NCI-H1048 (cell line): ENCODE results near the gene ADGRG1.

ENCODE experiments used
- DNase-seq: peaks from one replicate; lab custom pipeline; 2025; lab: John Stamatoyannopoulos, UW

ADGRG1 gene

DNA sequence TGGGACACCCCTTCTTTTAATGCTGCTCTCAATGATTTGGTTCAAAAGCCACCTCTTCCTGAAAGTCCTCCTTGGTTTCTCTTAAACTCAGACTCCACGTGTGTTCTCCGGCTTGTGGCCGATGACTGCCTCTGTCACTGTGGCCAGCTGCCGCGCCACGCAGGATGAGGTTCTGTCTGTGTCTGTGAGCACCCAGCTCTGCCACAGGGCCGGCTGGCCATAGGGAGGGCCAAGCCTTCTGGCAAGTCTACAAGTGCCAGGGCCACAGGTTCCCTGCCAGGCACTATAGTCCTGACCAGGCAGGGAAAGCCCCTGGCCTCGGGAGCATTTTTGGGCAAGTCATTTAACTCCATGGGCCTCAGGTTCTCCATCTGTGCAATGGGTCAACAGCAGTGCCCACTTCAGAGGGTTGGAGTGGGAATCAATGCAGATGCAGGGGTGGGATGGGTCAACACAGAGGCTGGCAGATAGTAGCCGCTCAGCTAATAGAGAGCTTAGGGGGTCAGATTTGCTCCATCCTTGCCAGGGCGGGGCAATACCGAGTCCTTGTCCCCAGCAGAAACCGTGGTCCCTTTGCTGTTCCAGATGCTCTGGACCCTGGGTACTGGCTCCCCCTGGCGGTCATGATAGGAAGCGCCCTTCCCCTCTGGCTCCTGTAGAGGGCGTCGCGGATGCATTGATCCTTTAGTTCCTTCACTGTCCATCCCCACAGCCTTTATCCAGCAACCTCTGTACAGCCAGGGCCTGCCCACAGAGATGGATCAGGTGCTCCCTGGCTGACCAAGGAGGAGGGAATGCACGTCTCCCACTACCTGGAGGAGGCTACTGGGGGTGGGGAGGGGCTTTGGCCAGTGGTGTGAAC lies 20.4 kb downstream of the ADGRG1 start:
- DNase-seq = no peak

DNA sequence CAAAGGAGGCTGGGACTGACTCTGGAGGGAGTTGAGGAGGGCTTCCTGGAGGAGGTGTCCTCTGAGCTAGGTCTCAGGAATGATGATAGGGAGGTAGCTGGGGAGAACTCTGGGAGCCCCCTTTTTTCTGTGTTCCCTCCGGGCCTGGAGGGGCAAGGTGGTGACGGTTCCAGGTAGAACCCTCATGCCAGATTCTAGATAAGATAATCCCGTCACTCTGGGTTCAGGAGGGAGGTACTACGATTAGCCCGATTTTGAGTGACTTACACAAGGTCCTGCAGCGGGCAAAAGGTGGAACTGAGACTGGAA lies 21.0 kb downstream of the ADGRG1 start:
- no peak for DNase-seq

DNA sequence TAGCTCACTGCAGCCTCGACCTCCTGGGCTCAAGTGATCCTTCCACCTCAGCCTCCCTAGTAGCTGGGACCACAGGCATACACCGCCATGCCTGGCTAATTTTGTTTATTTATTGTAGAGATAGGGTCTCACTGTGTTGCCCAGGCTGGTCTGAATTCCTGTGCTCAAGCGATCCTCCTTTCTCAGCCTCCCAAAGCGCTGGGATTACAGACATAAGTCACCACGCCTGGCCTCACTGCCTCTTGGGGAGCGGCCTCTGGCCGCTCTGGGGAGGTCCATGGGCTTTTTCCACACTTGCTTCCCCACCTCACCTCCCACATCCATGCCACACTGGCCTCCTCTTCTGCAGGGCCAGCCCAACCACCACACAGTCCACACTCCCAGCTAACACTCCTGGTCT lies 21.4 kb downstream of the ADGRG1 start:
- DNase-seq = no peak

DNA sequence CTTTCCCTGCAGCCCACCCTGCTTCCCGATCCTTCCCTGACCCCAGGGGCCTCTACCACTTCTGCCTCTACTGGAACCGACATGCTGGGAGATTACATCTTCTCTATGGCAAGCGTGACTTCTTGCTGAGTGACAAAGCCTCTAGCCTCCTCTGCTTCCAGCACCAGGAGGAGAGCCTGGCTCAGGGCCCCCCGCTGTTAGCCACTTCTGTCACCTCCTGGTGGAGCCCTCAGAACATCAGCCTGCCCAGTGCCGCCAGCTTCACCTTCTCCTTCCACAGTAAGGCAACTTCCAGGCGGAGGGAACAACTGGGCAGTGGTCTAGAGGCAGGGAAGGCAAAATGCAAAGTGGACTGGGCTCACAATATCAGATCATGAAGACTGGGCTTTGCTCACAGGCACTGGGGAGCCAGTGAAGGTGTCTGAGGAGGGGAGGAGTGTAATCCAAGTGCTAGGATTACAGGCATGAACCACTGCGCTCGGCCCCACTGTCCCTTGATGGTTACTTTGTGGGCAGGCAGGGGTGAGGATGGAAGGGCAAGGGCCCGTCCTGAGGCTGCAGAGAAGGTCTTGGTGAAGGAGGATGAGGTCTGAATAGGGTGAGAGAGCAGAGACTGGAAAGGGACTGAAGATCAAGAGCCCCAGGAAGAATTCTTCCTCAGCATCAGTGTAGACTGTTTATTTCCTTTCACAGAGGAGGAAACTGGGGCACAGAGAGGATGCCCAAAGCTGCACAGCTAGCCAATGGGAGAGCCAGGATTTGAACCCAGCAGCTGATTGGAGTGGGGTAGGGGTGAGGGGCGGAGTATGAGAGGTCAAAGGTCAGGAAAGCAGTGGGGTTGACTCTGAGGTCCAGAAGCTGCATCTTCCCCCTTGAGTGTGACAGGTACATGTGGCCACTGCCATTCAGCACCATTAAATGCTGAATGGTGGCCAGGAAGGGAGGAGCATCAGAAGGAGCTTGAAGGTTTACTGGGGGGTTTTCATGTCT lies 23.2 kb downstream of the ADGRG1 start:
- DNase-seq = no peak

DNA sequence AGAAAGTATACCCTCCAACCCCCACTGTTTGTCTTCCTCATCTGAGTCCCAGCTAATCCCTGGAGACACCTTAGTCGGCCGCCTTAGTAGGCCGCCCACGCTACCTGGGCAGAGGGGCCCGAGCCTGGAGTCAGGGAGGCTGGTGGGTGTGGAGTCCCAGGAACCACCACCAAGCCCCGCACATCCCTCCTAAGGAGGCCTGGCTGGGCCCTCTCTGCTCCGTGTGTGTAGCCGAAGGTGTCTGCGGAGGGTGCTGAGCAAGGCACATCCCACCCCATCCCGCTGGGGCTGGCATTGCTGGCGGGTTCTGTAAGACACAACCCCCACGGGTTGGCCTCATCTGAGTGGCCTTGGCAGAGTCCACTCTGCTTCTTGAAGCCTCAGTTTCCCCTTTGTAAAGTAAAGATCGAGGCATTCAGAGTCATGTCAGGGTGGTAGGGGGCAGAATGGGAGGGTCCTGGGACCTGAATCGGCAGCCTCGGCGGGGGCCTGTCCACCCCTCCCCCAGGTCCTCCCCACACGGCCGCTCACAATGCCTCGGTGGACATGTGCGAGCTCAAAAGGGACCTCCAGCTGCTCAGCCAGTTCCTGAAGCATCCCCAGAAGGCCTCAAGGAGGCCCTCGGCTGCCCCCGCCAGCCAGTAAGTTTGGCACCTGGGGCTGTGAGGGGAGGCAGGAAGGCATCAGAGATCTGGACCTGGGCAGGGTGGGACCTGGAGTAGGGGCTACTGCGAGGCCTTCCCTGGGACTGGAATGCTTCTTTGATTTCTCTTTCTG lies 24.5 kb downstream of the ADGRG1 start:
- DNase-seq = no peak

DNA sequence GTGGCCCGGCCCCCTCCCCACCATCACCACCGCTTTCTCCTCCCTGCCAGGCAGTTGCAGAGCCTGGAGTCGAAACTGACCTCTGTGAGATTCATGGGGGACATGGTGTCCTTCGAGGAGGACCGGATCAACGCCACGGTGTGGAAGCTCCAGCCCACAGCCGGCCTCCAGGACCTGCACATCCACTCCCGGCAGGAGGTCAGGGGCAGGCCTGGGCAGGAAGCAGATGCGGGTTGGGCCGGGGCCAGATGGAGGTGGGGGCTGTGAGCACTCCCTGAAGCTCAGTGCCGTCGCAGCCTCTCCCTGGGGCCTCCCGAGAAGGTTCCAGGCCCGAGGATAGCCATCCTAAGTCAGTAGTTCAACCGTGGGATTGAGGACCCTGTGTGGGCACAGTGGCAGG lies 25.5 kb downstream of the ADGRG1 start:
- no peak for DNase-seq

DNA sequence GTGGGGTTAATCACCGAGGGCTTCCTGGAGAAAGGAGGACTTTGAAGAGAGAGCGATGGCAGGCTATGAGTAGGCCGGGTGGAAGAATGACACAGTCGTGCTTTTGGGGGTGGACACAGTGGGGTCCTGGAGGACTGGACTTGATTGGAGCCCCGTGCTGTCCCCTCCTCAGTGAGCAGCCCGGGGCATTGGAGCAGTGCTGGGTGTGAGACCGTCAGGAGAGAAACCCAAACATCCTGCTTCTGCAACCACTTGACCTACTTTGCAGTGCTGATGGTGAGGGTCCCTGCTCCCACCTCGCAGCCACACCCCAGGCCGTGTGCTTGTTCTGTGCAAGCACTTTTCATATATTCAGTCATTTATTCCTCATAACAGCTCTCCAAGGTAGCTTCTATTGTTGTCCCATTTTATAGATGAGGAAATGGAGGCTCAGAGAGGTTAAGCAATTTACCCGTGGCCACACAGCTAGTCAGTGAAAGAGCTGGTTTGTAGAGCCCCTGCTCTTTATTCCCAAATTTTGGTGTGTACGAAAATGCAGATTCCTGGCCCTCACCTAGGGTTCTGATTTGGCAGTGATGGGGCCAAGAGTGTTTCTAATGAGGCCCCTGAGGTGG lies 28.0 kb downstream of the ADGRG1 start:
- DNase-seq = no peak

DNA sequence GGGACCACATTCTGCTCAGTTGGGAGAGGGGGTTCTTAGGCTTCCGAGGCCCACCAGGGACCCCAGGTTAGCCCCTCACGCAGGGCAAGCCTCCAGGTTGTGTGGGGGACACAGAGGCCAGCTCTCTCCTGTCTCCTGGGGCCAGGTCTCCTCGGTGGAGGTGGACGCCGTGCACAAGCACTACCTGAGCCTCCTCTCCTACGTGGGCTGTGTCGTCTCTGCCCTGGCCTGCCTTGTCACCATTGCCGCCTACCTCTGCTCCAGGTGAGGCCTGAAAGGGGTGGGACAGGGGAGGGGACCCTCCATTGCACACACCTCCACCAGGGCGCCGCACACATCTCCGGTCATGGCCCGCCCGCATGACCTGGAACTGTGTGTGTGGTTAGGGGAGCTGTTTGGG lies 28.8 kb downstream of the ADGRG1 start:
- DNase-seq = no peak

DNA sequence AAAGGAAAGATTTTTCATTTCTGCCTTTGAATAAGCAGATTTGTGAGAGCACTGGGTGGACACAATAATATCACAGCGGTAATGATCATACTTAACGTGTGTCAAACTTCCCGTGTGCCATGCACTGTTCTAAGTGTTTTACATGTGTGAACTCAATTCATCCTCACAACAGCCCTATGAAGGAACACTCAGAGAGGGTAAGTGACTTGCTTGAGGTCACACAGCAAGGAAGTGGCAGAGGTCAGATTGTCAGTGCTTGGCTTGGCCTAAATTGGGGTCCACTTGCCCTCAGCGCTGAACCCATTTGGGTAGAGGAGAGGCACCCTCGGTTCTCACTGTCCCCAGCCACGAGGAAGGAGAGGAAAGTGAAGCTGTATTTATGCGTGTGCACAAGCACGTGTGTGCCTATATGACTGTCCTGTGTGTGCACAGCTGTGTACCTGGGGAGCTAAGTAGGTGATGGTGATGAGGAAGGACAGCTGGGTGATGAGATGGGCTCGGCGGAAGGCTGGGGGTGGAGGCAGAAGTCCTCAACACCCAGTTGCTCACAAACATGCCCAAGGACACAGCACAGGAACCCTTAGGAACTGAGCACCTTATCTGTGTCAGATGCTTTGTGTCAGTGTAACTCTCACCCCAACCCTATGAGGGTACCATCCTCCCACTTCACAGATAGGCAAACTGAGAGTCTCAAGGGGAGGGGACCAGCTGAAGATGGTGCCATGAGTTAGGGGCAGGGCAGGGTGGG lies 29.9 kb downstream of the ADGRG1 start:
- no peak for DNase-seq

DNA sequence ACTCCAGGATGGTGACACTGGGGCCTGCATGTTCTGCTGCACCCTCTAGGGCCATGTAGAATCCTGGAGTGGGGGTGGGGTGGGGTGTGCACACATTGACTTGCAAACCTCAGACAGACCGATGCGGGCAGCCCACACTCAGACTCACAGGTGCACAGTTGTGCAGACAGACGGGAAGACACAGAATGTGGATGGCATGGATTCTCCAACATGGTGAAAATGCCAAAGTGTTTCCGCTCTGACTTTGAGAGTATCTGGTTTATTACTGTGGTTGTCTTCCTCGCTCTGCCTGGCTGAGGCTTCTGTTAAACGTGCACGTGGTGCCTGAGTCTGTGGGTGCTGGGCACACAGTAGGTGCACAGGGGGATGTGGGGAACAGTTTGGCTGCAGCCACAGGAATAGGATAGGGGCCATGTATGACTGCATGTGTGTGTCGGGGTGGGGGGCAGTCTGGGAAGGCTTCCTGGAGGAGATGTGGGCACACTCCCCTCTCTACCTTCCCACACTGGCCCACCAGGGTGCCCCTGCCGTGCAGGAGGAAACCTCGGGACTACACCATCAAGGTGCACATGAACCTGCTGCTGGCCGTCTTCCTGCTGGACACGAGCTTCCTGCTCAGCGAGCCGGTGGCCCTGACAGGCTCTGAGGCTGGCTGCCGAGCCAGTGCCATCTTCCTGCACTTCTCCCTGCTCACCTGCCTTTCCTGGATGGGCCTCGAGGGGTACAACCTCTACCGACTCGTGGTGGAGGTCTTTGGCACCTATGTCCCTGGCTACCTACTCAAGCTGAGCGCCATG lies 30.6 kb downstream of the ADGRG1 start:
- DNase-seq = no peak

DNA sequence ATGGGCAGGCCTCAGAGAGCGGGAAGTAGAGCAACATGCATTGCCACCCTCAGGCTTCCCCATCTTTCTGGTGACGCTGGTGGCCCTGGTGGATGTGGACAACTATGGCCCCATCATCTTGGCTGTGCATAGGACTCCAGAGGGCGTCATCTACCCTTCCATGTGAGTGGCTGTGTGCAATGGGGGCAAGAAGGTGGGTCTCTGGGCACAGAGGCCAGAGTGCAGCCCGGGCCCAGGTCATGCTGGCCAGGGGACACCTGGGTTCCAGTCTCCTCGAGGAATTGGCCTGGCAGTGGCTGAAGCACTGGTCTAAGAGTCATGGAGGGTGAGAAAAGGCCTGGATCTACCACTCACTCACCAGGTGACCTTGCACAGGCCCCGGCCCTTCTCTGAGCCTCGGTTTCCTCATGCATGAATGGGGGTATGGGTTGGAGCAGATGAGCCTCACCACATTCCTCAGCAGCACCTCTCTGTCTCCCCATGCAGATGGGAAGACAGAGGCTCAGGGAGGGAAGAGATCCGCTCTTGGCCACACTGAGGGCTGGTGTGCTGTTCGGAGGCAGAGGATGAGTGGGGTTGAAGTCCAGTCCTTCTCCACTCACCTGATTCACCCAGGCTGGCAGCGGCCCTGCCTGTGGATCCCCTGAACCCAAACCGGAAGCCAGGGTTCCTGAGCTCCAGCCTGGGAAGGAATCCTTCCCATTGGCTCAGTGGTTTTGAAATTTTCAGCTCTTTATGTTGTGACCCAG lies 32.5 kb downstream of the ADGRG1 start:
- no peak for DNase-seq

DNA sequence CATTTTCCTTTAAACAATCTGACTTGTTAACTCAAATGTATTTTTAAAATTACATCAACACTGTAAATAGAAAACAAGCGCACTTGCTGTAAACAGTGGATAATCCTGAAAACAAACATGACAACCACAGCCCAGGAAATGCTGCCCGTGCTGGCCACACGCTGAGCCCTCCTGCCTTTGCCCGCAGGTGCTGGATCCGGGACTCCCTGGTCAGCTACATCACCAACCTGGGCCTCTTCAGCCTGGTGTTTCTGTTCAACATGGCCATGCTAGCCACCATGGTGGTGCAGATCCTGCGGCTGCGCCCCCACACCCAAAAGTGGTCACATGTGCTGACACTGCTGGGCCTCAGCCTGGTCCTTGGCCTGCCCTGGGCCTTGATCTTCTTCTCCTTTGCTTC lies 33.1 kb downstream of the ADGRG1 start:
- DNase-seq = no peak

DNA sequence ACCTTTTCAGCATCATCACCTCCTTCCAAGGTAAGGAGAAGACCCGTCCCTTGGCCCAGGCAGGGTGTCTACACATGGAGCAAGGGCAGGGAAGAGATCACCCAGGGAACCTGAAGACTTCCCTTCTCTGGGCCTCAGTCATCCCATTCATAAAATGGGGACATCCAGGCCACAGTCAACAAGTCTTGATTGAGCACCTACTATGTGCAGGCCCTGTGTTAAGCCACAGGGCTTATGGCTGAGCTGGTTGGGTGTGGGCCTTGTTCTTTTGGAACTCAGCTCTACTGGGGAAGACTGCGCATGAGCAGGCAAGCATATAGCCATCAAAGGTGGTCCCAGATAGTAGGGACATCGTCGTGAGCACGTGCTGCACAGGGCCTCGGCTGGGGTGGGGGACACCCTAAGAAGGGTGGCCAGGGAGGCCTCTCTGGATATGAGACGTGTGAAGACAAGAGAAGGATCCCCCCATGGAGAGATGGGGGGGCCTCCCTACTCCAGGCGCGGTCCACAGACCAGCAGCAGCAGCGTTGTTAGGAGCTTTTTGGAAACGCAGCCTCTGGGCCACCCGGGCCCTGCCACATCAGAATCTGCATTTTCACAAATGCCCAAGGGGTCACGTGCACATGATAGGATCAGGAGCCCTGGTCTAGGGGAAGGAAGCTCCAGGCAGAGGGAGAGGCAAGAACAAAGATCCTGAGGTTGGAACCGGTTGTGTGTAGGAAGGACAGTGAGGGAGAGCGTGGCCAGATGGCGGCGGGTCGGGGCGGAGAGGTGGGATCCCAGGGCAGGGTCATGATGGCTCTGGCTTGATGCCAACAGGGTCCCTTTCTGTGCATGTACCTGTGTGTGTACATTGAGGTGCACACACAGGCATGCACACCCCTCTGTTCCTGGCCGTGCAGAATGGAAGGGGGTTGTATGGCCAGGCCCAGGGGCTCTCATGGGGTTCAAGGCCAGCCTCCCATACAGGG lies 33.8 kb downstream of the ADGRG1 start:
- DNase-seq = no peak

DNA sequence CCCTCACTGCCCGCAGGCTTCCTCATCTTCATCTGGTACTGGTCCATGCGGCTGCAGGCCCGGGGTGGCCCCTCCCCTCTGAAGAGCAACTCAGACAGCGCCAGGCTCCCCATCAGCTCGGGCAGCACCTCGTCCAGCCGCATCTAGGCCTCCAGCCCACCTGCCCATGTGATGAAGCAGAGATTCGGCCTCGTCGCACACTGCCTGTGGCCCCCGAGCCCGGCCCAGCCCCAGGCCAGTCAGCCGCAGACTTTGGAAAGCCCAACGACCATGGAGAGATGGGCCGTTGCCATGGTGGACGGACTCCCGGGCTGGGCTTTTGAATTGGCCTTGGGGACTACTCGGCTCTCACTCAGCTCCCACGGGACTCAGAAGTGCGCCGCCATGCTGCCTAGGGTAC lies 35.0 kb downstream of the ADGRG1 start:
- DNase-seq = no peak

DNA sequence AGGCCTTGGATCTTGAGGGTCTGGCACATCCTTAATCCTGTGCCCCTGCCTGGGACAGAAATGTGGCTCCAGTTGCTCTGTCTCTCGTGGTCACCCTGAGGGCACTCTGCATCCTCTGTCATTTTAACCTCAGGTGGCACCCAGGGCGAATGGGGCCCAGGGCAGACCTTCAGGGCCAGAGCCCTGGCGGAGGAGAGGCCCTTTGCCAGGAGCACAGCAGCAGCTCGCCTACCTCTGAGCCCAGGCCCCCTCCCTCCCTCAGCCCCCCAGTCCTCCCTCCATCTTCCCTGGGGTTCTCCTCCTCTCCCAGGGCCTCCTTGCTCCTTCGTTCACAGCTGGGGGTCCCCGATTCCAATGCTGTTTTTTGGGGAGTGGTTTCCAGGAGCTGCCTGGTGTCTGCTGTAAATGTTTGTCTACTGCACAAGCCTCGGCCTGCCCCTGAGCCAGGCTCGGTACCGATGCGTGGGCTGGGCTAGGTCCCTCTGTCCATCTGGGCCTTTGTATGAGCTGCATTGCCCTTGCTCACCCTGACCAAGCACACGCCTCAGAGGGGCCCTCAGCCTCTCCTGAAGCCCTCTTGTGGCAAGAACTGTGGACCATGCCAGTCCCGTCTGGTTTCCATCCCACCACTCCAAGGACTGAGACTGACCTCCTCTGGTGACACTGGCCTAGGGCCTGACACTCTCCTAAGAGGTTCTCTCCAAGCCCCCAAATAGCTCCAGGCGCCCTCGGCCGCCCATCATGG lies 35.7 kb downstream of the ADGRG1 start:
- DNase-seq = no peak

DNA sequence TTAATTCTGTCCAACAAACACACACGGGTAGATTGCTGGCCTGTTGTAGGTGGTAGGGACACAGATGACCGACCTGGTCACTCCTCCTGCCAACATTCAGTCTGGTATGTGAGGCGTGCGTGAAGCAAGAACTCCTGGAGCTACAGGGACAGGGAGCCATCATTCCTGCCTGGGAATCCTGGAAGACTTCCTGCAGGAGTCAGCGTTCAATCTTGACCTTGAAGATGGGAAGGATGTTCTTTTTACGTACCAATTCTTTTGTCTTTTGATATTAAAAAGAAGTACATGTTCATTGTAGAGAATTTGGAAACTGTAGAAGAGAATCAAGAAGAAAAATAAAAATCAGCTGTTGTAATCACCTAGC lies 36.2 kb downstream of the ADGRG1 start:
- DNase-seq = no peak

DNA sequence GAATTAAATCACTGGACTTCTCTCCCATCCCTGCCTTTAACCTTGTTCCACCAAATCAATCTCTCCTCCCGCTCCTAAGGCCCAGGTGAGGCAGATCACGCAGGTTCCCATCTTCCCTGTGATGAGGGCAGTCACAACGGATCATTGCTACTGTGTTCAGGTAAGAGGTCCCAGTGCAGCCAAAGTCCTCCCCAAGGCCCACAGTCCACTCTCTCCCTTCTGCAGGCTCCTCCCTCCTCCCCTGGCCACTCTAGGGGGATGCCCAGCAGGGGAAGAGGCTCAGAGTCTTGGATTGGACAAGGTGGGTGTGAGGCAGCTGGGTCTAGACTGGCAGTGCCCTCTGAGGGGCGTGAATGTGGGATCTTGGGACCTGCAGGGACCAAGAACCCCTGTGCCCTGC lies 37.1 kb downstream of the ADGRG1 start:
- DNase-seq = no peak
